Spleen (tissue), 7 donors: ENCODE data around the gene FAM184A.

Experiments
- CTCF ChIP-seq, 11 experiments: fragments of 200-600 bp in 7 of 11; fragments of 450-650 bp in 4 of 11; sonication (generic) in 4 of 11; IDR thresholded peaks in 8 of 11; conservative IDR thresholded peaks in 3 of 11; 1 replicate in 7 of 11; 2 replicates in 4 of 11; pipeline versions ENCODE4 v1.4.0 to v1.8.0; 2016 to 2021; ENCODE audit warnings: antibody characterized with exemption in 11 of 11, inconsistent platforms in 4 of 11, mild to moderate bottlenecking in 1 of 11
- POLR2AphosphoS5 ChIP-seq, 3 donors: sonication (generic); formaldehyde crosslinking; IDR thresholded peaks; one replicate each; pipeline ENCODE4 v1.5.1; 2017; ENCODE audit warnings: antibody characterized with exemption in 3 of 3
- donor health status: DM: no; HTN: no; CAD: no; lungs with moderate emphysema.
- donor health status: DM: no; HTN: no; CAD: no.
- donor health status: DM: no; HTN: no; CAD: no.

GRCh38 chr6:118932421-118932820, 146.0 kb downstream of the FAM184A start:
- TF ChIP-seq CTCF (IDR thresholded peaks at IDR 0.05 in 8 of 11, conservative IDR thresholded peaks at IDR 0.05 in 3 of 11) (no peak), POLR2AphosphoS5 (IDR thresholded peaks at IDR 0.05) (no peak)
